MCF 10A (cell line): ENCODE data around the gene ZHX3. TPM values are rescaled to one million over a fixed set of nuclear protein-coding genes. Genes with fewer than 3 reads are reported as not detected.

Experiments
- BruUV-seq: library from RNA; stranded (reverse); fragments of 400-500 nt; replicated peaks from 2 replicates; lab custom pipeline; 2021; lab: Mats Ljungman, UMichigan
- CTCF ChIA-PET: fragments of 300-600 bp; sonication (Branson Sonifier 250); formaldehyde crosslinking; extraction: SDS; loops from one replicate; lab custom pipeline; 2021; ENCODE audit warnings: antibody characterized with exemption, inconsistent platforms; lab: Yijun Ruan, JAX
- POLR2A ChIA-PET: fragments of 300-600, 350-650 bp; sonication (Branson Sonifier 250); formaldehyde crosslinking; extraction: SDS; loops from one replicate; lab custom pipeline; 2020; ENCODE audit warnings: antibody characterized with exemption, inconsistent platforms; lab: Yijun Ruan, JAX
- DNase-seq: peaks from one replicate; pipeline ENCODE4 v3.0.0-alpha.2; 2018; ENCODE audit not compliant: unreplicated experiment
- H3K27ac Mint-ChIP-seq: one replicate; pipeline ENCODE4 v1.8.0; 2022; ENCODE audit warnings: mild to moderate bottlenecking, low read depth, mixed read lengths; ENCODE audit not compliant: unreplicated experiment
- H3K27me3 Mint-ChIP-seq: one replicate; pipeline ENCODE4 v1.8.0; 2022; ENCODE audit warnings: mixed read lengths; ENCODE audit not compliant: insufficient read depth, unreplicated experiment
- H3K36me3 Mint-ChIP-seq: one replicate; pipeline ENCODE4 v1.8.0; 2022; ENCODE audit warnings: mild to moderate bottlenecking, moderate library complexity, mixed read lengths; ENCODE audit not compliant: insufficient read depth, unreplicated experiment
- H3K4me1 Mint-ChIP-seq: one replicate; pipeline ENCODE4 v1.8.0; 2022; ENCODE audit warnings: mixed read lengths; ENCODE audit not compliant: insufficient read depth, unreplicated experiment
- H3K4me3 Mint-ChIP-seq: one replicate; pipeline ENCODE4 v1.8.0; 2022; ENCODE audit warnings: mild to moderate bottlenecking, moderate library complexity, mixed read lengths; ENCODE audit not compliant: unreplicated experiment
- H3K9me3 Mint-ChIP-seq: one replicate; pipeline ENCODE4 v1.8.0; 2022; ENCODE audit warnings: mixed read lengths; ENCODE audit not compliant: unreplicated experiment
- CTCF ChIP-seq: fragments of 200-600 bp; IDR thresholded peaks from one replicate; pipeline ENCODE4 v1.8.0; 2022; ENCODE audit warnings: antibody characterized with exemption, mild to moderate bottlenecking; ENCODE audit not compliant: unreplicated experiment
- intact Hi-C: fragments of 100-400 bp; cut with micrococcal nuclease; formaldehyde crosslinking; loops from 2 replicates; pipeline ENCODE4 v1.14.1; 2022
- total RNA-seq: library from RNA; stranded (reverse); gene quantifications from 2 replicates; pipeline ENCODE4 v1.2.3, GENCODE V29; 2022

ZHX3 gene
- total RNA-seq, 1 experiment from 2014 or later: 34.1 TPM

- H3K4me1 Mint-ChIP-seq: peaks cover 3% of the 10 kb centered on the region
- intact Hi-C loops: no loop called here
Observed at GRCh38 chr20:41300886-41301285, 16.6 kb downstream of the ZHX3 start.

GRCh38 chr20:41300383-41300782 lies 17.1 kb downstream of the ZHX3 start:
- intact Hi-C loops: no loop called here
- Mint-ChIP-seq H3K4me1 (peaks cover 3% of the 10 kb centered on the region), H3K9me3 (no peaks in the 10 kb centered on the region), H3K4me3 (no peak overlapping the region), H3K27ac (no peak overlapping the region), H3K36me3 (no peaks in the 10 kb centered on the region), H3K27me3 (no peaks in the 10 kb centered on the region)
- no peak for TF ChIP-seq CTCF
- BruUV-seq: no TSS peak
- DNase-seq: no peak
- ChIA-PET CTCF (interaction anchor here (0.6 to 0.9 kb wide), 3 partner anchors 40 to 638 kb away, joined by 3 to 4 read pairs (median 3); partner anchors contain the start of gene LPIN3), POLR2A (no interaction called here)

More at GRCh38 chr20:41300886-41301285, 16.6 kb downstream of the ZHX3 start:
- CTCF ChIA-PET: interaction anchor here (0.7 to 1.0 kb wide), 3 partner anchors 128 to 638 kb away, joined by 3 to 6 read pairs (median 4); no protein-coding TSS in a partner anchor
- H3K36me3 Mint-ChIP-seq: no peaks in the 10 kb centered on the region
- no peaks in the 10 kb centered on the region for H3K27me3 Mint-ChIP-seq
- no peak for DNase-seq
- H3K9me3 Mint-ChIP-seq: no peaks in the 10 kb centered on the region
- H3K4me3 Mint-ChIP-seq: no peak overlapping the region
- TF ChIP-seq CTCF: no peak
- BruUV-seq: no TSS peak
- no peak overlapping the region for H3K27ac Mint-ChIP-seq
- POLR2A ChIA-PET: no interaction called here

DNA sequence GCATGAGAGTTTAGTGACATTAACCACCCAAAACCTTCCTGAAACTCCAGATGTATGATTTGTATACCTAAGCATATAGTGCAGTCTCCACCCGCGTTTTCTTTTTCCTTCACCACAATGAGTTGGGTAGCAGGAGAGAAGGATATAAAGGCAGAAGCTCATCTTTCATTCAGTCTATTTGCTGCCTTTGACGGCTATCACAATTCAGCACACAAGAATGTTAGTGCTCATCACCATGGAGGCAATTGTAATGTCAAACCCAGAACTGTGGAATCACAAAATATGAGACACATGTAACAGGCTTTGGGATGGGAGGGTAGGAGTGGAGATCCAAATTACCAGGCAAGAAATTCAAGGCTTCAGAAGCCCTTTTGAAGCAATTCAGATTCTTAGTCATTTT lies 17.6 kb downstream of the ZHX3 start:
- no peak for DNase-seq
- no peaks in the 10 kb centered on the region for H3K9me3 Mint-ChIP-seq
- no peak overlapping the region for H3K4me3 Mint-ChIP-seq
- no TSS peak for BruUV-seq
- no peak for TF ChIP-seq CTCF
- intact Hi-C loops: no loop called here
- no peaks in the 10 kb centered on the region for H3K36me3 Mint-ChIP-seq
- H3K27ac Mint-ChIP-seq: no peak overlapping the region
- H3K27me3 Mint-ChIP-seq: no peaks in the 10 kb centered on the region
- peaks cover 3% of the 10 kb centered on the region for H3K4me1 Mint-ChIP-seq
- CTCF ChIA-PET: interaction anchor here (0.6 kb wide), 1 partner anchor 40 kb away, joined by 3 read pairs; the partner anchor contains the start of gene LPIN3
- POLR2A ChIA-PET: no interaction called here

DNA sequence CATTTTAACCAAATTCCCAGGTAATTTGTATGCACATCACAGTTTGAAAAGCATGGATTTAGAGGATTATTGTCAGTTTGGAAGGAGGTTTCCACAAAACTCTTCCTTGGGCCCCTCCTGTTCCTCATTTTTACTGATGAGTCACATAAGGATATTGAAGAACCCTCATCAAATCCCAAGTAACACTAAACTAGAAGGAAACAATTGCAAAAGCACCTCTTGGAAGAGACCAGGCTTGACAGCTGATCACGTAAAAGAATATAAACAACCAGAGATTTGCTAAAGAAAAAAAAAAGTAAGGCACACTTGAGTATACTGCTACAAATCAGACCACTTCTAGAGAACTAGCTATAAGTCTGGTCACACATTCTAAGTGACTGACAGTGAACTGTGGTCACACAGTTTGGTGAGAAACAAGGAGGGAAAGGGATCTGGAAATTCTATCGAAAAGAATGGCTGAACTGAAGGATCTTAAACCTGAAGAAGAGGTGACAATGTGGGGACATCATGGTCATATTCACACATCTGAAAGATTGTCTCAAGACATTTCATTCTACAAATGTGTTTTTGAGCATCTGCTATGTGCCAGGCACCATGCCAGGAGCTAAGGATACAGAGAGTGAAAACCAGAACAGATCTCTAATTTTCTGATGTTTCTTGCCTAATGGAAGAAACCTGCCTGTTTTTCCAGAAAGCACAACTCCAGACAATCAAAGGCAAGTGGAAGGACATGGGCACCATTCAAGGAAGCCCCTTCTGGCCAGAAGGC lies 24.1 kb downstream of the ZHX3 start:
- no peak for TF ChIP-seq CTCF
- no TSS peak for BruUV-seq
- Mint-ChIP-seq H3K36me3 (no peaks in the 10 kb centered on the region), H3K27me3 (no peaks in the 10 kb centered on the region), H3K9me3 (no peaks in the 10 kb centered on the region), H3K27ac (peak overlapping the region; percentile 27), H3K4me1 (peaks cover 9% of the 10 kb centered on the region), H3K4me3 (no peak overlapping the region)
- peak; percentile 33 for DNase-seq
- ChIA-PET CTCF (interaction anchor here (0.6 to 1.5 kb wide), 6 partner anchors 10 to 120 kb away, joined by 3 to 6 read pairs (median 4); no protein-coding TSS in a partner anchor), POLR2A (interaction anchor here (0.6 to 0.8 kb wide), 3 partner anchors 18 to 23 kb away, joined by 3 to 4 read pairs (median 3); no protein-coding TSS in a partner anchor)
- intact Hi-C loops: no loop called here
